CD4-positive, alpha-beta T cell (primary cell): ENCODE results near the gene ABCC11. TPM values are rescaled to one million over a fixed set of nuclear protein-coding genes. Genes with fewer than 3 reads are reported as not detected.

Experiments used
- ATAC-seq: fragments of 200-7000 bp; cut with Tn5 transposase; one replicate; pipeline ENCODE4 v1.10.0; 2022; ENCODE audit warnings: mild to moderate bottlenecking; ENCODE audit not compliant: poor library complexity
- CTCF ChIA-PET: fragments of 350-600 bp; sonication (Branson Sonifier 250); formaldehyde crosslinking; loops from one replicate; lab custom pipeline; 2021; ENCODE audit warnings: antibody characterized with exemption, inconsistent platforms; lab: Charles Lee
- POLR2A ChIA-PET: fragments of 350-600 bp; sonication (Branson Sonifier 250); formaldehyde crosslinking; loops from one replicate; lab custom pipeline; 2021; ENCODE audit warnings: antibody characterized with exemption, inconsistent platforms; lab: Charles Lee
- DNase-seq, 14 experiments: peaks; one replicate each; pipeline ENCODE4 v3.0.0-alpha.2; 2013 to 2020; ENCODE audit warnings: mixed read lengths in 2 of 14
- H3K27ac ChIP-seq, 2 donors: one replicate each; pipeline versions ENCODE4 v1.5.1 to v1.7.0; 2013; ENCODE audit warnings: low read length in 2 of 2, low read depth in 1 of 2, mild to moderate bottlenecking in 1 of 2
- H3K27me3 ChIP-seq, 2 experiments: 1 replicate in 1 of 2; 2 replicates in 1 of 2; pipeline versions ENCODE4 v1.6.1 to v1.7.0; 2013; ENCODE audit warnings: low read length in 2 of 2, control low read depth in 1 of 2, mild to moderate bottlenecking in 1 of 2, moderate library complexity in 1 of 2; ENCODE audit not compliant: insufficient read depth in 2 of 2, control insufficient read depth in 1 of 2
- H3K36me3 ChIP-seq: one replicate; pipeline ENCODE4 v1.6.1; 2013; ENCODE audit warnings: low read length, control low read depth; ENCODE audit not compliant: insufficient read depth
- H3K4me1 ChIP-seq: one replicate; pipeline ENCODE4 v1.6.1; 2013; ENCODE audit warnings: low read length, control low read depth; ENCODE audit not compliant: insufficient read depth
- H3K4me3 ChIP-seq: one replicate; pipeline ENCODE4 v1.5.1; 2013; ENCODE audit warnings: mild to moderate bottlenecking, low read length, moderate library complexity
- H3K9me3 ChIP-seq, 2 experiments: 1 replicate in 1 of 2; 2 replicates in 1 of 2; pipeline versions ENCODE4 v1.6.1 to v1.7.0; 2013; ENCODE audit warnings: low read length in 2 of 2, mild to moderate bottlenecking in 2 of 2, control low read depth in 1 of 2, moderate library complexity in 1 of 2; ENCODE audit not compliant: control insufficient read depth in 1 of 2, insufficient read depth in 1 of 2
- H3K27ac Mint-ChIP-seq: one replicate; pipeline ENCODE4 v1.8.0; 2020; ENCODE audit warnings: mixed read lengths
- H3K27me3 Mint-ChIP-seq: one replicate; pipeline ENCODE4 v1.8.0; 2021; ENCODE audit warnings: mixed read lengths
- H3K36me3 Mint-ChIP-seq: one replicate; pipeline ENCODE4 v1.8.0; 2021; ENCODE audit warnings: low read depth, mixed read lengths
- H3K4me1 Mint-ChIP-seq: one replicate; pipeline ENCODE4 v1.8.0; 2021; ENCODE audit warnings: low read depth, mixed read lengths
- H3K4me3 Mint-ChIP-seq: one replicate; pipeline ENCODE4 v1.8.0; 2020; ENCODE audit warnings: mild to moderate bottlenecking, mixed read lengths
- H3K9me3 Mint-ChIP-seq: one replicate; pipeline ENCODE4 v1.8.0; 2020; ENCODE audit warnings: mixed read lengths
- CTCF ChIP-seq: fragments of 200-600 bp; IDR thresholded peaks from one replicate; pipeline ENCODE4 v1.8.0; 2022; ENCODE audit warnings: antibody characterized with exemption, mild to moderate bottlenecking
- intact Hi-C, 2 experiments: fragments of 100-400 bp; cut with DNase I in 1 of 2; cut with micrococcal nuclease in 1 of 2; formaldehyde crosslinking; loops; one replicate each; pipeline versions ENCODE4 v1.15.1 to v1.9.0; 2023 to 2025; cut with DNase I, micrococcal nuclease
- total RNA-seq, 174 experiments: library from RNA in 2 of 174; stranded (reverse) in 2 of 174; gene quantifications; one replicate each; pipeline ENCODE4 v1.2.3 and lab custom pipeline; 2021 to 2026

The ABCC11 gene
- total RNA-seq, 2 experiments from 2014 or later: 0.08 TPM; not detected in 1

DNA sequence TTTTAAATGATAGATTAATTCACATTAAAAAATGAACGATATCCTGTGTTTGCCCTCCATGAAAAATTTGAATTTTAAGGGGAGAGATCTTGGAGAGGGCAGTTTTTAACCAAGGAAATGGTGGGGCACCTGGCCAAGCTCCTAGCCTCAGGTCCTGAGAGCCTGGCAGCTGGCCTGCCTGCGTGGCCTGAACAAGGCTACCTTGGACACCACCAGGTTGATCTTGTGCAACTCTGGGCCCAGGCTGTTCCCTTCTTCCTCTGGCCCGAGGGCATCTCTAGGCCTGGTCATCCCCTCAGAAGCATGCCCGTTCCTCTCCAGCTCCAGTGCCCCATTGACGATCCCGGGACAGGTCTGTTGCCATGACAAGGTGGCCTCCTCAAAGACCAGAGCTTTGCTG, 36.6 kb downstream of the ABCC11 start:
- DNase-seq: no peak
- H3K9me3 Mint-ChIP-seq: no peaks in the 10 kb centered on the region
- ChIA-PET CTCF (no interaction called here), POLR2A (no interaction called here)
- H3K27me3 Mint-ChIP-seq: no peaks in the 10 kb centered on the region
- H3K4me3 ChIP-seq: no peak overlapping the region
- ATAC-seq: no peak
- no peaks in the 10 kb centered on the region for H3K4me1 Mint-ChIP-seq
- intact Hi-C loops: no loop called here
- H3K4me3 Mint-ChIP-seq: no peak overlapping the region
- no peaks in the 10 kb centered on the region for H3K27me3 ChIP-seq
- no peak for TF ChIP-seq CTCF
- H3K36me3 ChIP-seq: no peaks in the 10 kb centered on the region
- no peaks in the 10 kb centered on the region for H3K4me1 ChIP-seq
- H3K36me3 Mint-ChIP-seq: no peaks in the 10 kb centered on the region
- H3K27ac Mint-ChIP-seq: no peak overlapping the region
- H3K9me3 ChIP-seq: no peaks in the 10 kb centered on the region
- no peak overlapping the region for H3K27ac ChIP-seq

DNA sequence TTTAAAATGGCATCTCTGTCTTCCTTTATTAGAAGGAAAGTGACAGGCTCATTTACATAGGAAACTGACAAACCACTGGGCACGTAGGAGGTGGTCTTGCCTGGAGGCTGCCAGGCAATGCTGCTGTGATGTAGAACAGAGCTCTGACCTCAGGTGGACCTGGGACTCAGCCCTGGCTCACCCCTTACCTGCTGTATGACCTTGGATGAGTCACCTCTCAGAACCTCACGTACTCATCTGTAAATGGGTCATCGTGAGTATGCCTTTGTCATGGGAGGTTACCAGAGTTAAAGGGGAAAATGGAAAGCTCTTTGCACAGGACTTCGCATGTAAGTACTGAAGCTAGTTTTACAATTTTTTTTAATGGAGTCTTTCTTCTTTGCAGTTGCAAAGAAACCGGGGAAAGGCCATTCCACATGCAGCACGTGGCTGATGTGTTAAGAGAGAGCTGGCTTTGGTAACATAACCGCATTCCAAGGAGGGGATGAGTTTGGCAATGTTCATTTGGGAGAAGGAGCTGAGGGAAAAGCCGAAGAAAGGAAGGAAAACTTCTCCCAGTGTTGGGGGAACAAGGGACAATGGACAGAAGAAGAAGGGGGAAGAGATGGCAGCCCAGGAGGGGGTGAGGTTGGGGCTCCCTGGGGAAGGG, 40.6 kb downstream of the ABCC11 start:
- Mint-ChIP-seq H3K4me1 (no peaks in the 10 kb centered on the region), H3K36me3 (no peaks in the 10 kb centered on the region), H3K27ac (no peak overlapping the region), H3K27me3 (peaks cover 5% of the 10 kb centered on the region), H3K4me3 (no peak overlapping the region), H3K9me3 (no peaks in the 10 kb centered on the region)
- no peak overlapping the region for H3K4me3 ChIP-seq
- no peak overlapping the region for H3K27ac ChIP-seq
- CTCF ChIA-PET: no interaction called here
- no peak for TF ChIP-seq CTCF
- H3K36me3 ChIP-seq: no peaks in the 10 kb centered on the region
- H3K27me3 ChIP-seq: no peaks in the 10 kb centered on the region
- no peaks in the 10 kb centered on the region for H3K4me1 ChIP-seq
- POLR2A ChIA-PET: no interaction called here
- DNase-seq: no peak
- ATAC-seq: no peak
- intact Hi-C loops: no loop called here
- H3K9me3 ChIP-seq: peaks cover 0 to 3% of the 10 kb centered on the region in 2 experiments

GRCh38 chr16:48204825-48205151, 42.6 kb downstream of the ABCC11 start:
- CTCF ChIA-PET: no interaction called here
- peaks cover 5% of the 10 kb centered on the region for H3K27me3 Mint-ChIP-seq
- Histone ChIP-seq H3K9me3 (peaks cover 0 to 3% of the 10 kb centered on the region in 2 experiments), H3K27ac (no peak overlapping the region), H3K27me3 (no peaks in the 10 kb centered on the region), H3K4me3 (no peak overlapping the region), H3K36me3 (no peaks in the 10 kb centered on the region), H3K4me1 (no peaks in the 10 kb centered on the region)
- POLR2A ChIA-PET: no interaction called here
- no peak for ATAC-seq
- no peaks in the 10 kb centered on the region for H3K4me1 Mint-ChIP-seq
- no peak overlapping the region for H3K4me3 Mint-ChIP-seq
- no peak for TF ChIP-seq CTCF
- H3K36me3 Mint-ChIP-seq: no peaks in the 10 kb centered on the region
- H3K27ac Mint-ChIP-seq: no peak overlapping the region
- H3K9me3 Mint-ChIP-seq: no peaks in the 10 kb centered on the region
- intact Hi-C loops: no loop called here
- DNase-seq: no peak
